Caco-2 (cell line): ENCODE measurements around the gene GAL3ST3. TPM values are rescaled to one million over a fixed set of nuclear protein-coding genes. Genes with fewer than 3 reads are reported as not detected.

Source experiments
- BruUV-seq: library from RNA; stranded (reverse); fragments of 400-500 nt; replicated peaks from 2 replicates; lab custom pipeline; 2021; lab: Mats Ljungman, UMichigan
- CTCF ChIA-PET: fragments of 300-600 bp; sonication (Branson Sonifier 250); formaldehyde crosslinking; loops from one replicate; lab custom pipeline; 2022; ENCODE audit warnings: antibody characterized with exemption; lab: Charles Lee
- POLR2A ChIA-PET: fragments of 300-600 bp; sonication (Branson Sonifier 250); formaldehyde crosslinking; loops from one replicate; lab custom pipeline; 2022; ENCODE audit warnings: antibody characterized with exemption; lab: Charles Lee
- DNase-seq, 2 experiments: peaks; one replicate each; pipeline versions ENCODE4 v3.0.0 to v3.0.0-alpha.2; 2020 to 2022
- H3K27me3 ChIP-seq: replicated peaks from 2 replicates; pipeline ENCODE4 v1.6.0; 2011; ENCODE audit warnings: low read length; ENCODE audit not compliant: control insufficient read depth, insufficient read depth
- H3K36me3 ChIP-seq: 2 replicates; pipeline ENCODE4 v1.5.1; 2011; ENCODE audit warnings: low read length; ENCODE audit not compliant: control insufficient read depth, insufficient read depth
- H3K4me1 ChIP-seq: fragments of 250-450 bp; sonication (Bioruptor Pico); 2 replicates; pipeline ENCODE4 v1.5.1; 2020; ENCODE audit warnings: mild to moderate bottlenecking
- H3K4me3 ChIP-seq: 2 replicates; pipeline ENCODE4 v1.5.1; 2011; ENCODE audit warnings: low read depth, mild to moderate bottlenecking, control low read depth, low read length
- H3K9me3 ChIP-seq: fragments of 250-450 bp; sonication (Bioruptor Pico); 2 replicates; pipeline ENCODE4 v1.5.1; 2020; ENCODE audit warnings: mild to moderate bottlenecking, moderate library complexity
- H3K27ac Mint-ChIP-seq: one replicate; pipeline ENCODE4 v1.8.0; 2022; ENCODE audit warnings: mixed read lengths; ENCODE audit not compliant: unreplicated experiment
- H3K27me3 Mint-ChIP-seq: one replicate; pipeline ENCODE4 v1.8.0; 2022; ENCODE audit warnings: mixed read lengths; ENCODE audit not compliant: insufficient read depth, unreplicated experiment
- H3K36me3 Mint-ChIP-seq: one replicate; pipeline ENCODE4 v1.8.0; 2022; ENCODE audit warnings: mild to moderate bottlenecking, mixed read lengths; ENCODE audit not compliant: insufficient read depth, unreplicated experiment
- H3K4me1 Mint-ChIP-seq: one replicate; pipeline ENCODE4 v1.8.0; 2022; ENCODE audit warnings: low read depth, mixed read lengths; ENCODE audit not compliant: unreplicated experiment
- H3K4me3 Mint-ChIP-seq: one replicate; pipeline ENCODE4 v1.8.0; 2022; ENCODE audit warnings: mild to moderate bottlenecking, moderate library complexity, mixed read lengths; ENCODE audit not compliant: unreplicated experiment
- H3K9me3 Mint-ChIP-seq: one replicate; pipeline ENCODE4 v1.8.0; 2022; ENCODE audit warnings: mixed read lengths; ENCODE audit not compliant: unreplicated experiment
- intact Hi-C: fragments of 100-400 bp; cut with micrococcal nuclease; formaldehyde crosslinking; loops from one replicate; pipeline ENCODE4 v1.10.0; 2022; ENCODE audit not compliant: unreplicated experiment
- total RNA-seq: library from RNA; stranded (reverse); gene quantifications from 2 replicates; pipeline ENCODE4 v1.2.3, GENCODE V29; 2022
- TF ChIP-seq, protein P1 (sequence below), 2 experiments: fragments of 200-600 bp in 1 of 2; IDR thresholded peaks; 1 replicate in 1 of 2; 2 replicates in 1 of 2; pipeline versions ENCODE4 v1.5.1 to v1.8.0; 2011 to 2022; ENCODE audit warnings: antibody characterized with exemption in 1 of 2, control low read depth in 1 of 2, inconsistent platforms in 1 of 2, low read depth in 1 of 2, low read length in 1 of 2, mild to moderate bottlenecking in 1 of 2, moderate library complexity in 1 of 2; ENCODE audit not compliant: insufficient read depth in 1 of 2, severe bottlenecking in 1 of 2, unreplicated experiment in 1 of 2

The GAL3ST3 gene
- total RNA-seq, 1 experiment from 2014 or later = not detected

DNA sequence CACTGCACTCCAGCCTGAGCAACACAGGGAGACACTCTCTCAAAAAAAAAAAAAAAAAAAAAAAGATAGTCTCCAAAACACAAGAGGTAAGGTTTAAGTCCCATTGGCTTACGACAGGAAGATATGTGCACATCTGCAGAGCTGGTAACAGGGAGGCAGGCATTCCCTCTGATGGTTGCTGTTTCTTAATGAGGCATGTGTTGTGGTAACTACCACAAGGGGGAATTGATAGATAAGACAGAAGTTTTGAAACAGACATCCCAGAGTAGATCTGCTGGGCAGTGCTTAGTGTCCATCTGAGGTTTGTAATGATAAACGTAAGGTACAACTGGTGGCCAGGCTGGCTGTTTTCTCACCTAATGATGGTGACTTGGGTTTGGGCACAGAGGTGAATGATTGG is 51.7 kb downstream of the GAL3ST3 start:
- Histone ChIP-seq H3K4me3 (no peak overlapping the region), H3K27me3 (no peaks in the 10 kb centered on the region), H3K4me1 (0 out of 2 replicates have a peak, but pooled peaks cover 3% of the 10 kb centered on the region), H3K9me3 (no peaks in the 10 kb centered on the region), H3K36me3 (peaks cover 8% of the 10 kb centered on the region)
- Mint-ChIP-seq H3K4me1 (no peaks in the 10 kb centered on the region), H3K4me3 (no peak overlapping the region), H3K9me3 (no peaks in the 10 kb centered on the region), H3K27me3 (no peaks in the 10 kb centered on the region), H3K36me3 (peaks cover 73% of the 10 kb centered on the region), H3K27ac (no peak overlapping the region)
- TF ChIP-seq, protein P1, sequence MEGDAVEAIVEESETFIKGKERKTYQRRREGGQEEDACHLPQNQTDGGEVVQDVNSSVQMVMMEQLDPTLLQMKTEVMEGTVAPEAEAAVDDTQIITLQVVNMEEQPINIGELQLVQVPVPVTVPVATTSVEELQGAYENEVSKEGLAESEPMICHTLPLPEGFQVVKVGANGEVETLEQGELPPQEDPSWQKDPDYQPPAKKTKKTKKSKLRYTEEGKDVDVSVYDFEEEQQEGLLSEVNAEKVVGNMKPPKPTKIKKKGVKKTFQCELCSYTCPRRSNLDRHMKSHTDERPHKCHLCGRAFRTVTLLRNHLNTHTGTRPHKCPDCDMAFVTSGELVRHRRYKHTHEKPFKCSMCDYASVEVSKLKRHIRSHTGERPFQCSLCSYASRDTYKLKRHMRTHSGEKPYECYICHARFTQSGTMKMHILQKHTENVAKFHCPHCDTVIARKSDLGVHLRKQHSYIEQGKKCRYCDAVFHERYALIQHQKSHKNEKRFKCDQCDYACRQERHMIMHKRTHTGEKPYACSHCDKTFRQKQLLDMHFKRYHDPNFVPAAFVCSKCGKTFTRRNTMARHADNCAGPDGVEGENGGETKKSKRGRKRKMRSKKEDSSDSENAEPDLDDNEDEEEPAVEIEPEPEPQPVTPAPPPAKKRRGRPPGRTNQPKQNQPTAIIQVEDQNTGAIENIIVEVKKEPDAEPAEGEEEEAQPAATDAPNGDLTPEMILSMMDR (IDR thresholded peaks at IDR 0.05; ENCODE audit: insufficient read depth in 1 of 2, low read depth in 1 of 2, low read length in 1 of 2, severe bottlenecking in 1 of 2, unreplicated experiment in 1 of 2) = no peak
- intact Hi-C loops = no loop called here
- POLR2A ChIA-PET = interaction anchor here (0.6 kb wide), 1 partner anchor 59 kb away, joined by 5 read pairs; no protein-coding TSS in a partner anchor
- no TSS peak for BruUV-seq
- DNase-seq = no peak
- CTCF ChIA-PET = interaction anchor here (0.6 kb wide), 1 partner anchor 109 kb away, joined by 10 read pairs; the partner anchor contains the start of gene FIBP

GRCh38 chr11:65992056-65992455 is 56.9 kb downstream of the GAL3ST3 start:
- POLR2A ChIA-PET = no interaction called here
- CTCF ChIA-PET = no interaction called here
- Mint-ChIP-seq H3K27ac (no peak overlapping the region), H3K9me3 (no peaks in the 10 kb centered on the region), H3K4me3 (no peak overlapping the region), H3K36me3 (peaks cover 48% of the 10 kb centered on the region), H3K4me1 (no peaks in the 10 kb centered on the region), H3K27me3 (no peaks in the 10 kb centered on the region)
- DNase-seq = no peak
- no TSS peak for BruUV-seq
- Histone ChIP-seq H3K36me3 (peaks cover 2% of the 10 kb centered on the region), H3K4me3 (no peak overlapping the region), H3K27me3 (no peaks in the 10 kb centered on the region), H3K9me3 (no peaks in the 10 kb centered on the region), H3K4me1 (no peaks in the 10 kb centered on the region)
- intact Hi-C loops = no loop called here
- TF ChIP-seq, protein P1 (IDR thresholded peaks at IDR 0.05; ENCODE audit: insufficient read depth in 1 of 2, low read depth in 1 of 2, low read length in 1 of 2, severe bottlenecking in 1 of 2, unreplicated experiment in 1 of 2) = no peak

Other genes starting within 250 kb of the GAL3ST3 start
- not detected in 2 replicates for gene SNX32, start 215.2 kb downstream of the GAL3ST3 start, total RNA-seq
- 960 and 1,056 TPM in 2 replicates for gene CFL1, start 191.0 kb downstream of the GAL3ST3 start, total RNA-seq
- 74.1 and 74.6 TPM in 2 replicates for gene MUS81, start 188.7 kb downstream of the GAL3ST3 start, total RNA-seq
- 1.3 and 1.4 TPM in 2 replicates for gene EFEMP2, start 176.4 kb downstream of the GAL3ST3 start, total RNA-seq
- gene CTSW, start 169.3 kb downstream of the GAL3ST3 start, total RNA-seq = not detected in 2 replicates
- 56.8 and 61.5 TPM in 2 replicates for gene FIBP, start 160.7 kb downstream of the GAL3ST3 start, total RNA-seq
- gene CCDC85B, start 158.5 kb downstream of the GAL3ST3 start, total RNA-seq = 13.3 and 14.7 TPM in 2 replicates
- gene FOSL1, start 148.8 kb downstream of the GAL3ST3 start, total RNA-seq = 2.7 and 3.9 TPM in 2 replicates
- gene C11orf68, start 130.1 kb downstream of the GAL3ST3 start, total RNA-seq = 19.7 and 20.1 TPM in 2 replicates
- gene DRAP1, start 129.7 kb downstream of the GAL3ST3 start, total RNA-seq = 91.0 and 93.1 TPM in 2 replicates
- 0.79 TPM in 1 of 2 replicates, not detected in the other for gene TSGA10IP, start 103.7 kb downstream of the GAL3ST3 start, total RNA-seq
- gene SART1, start 87.4 kb downstream of the GAL3ST3 start, total RNA-seq = 78.0 and 84.5 TPM in 2 replicates
- gene EIF1AD, start 47.0 kb downstream of the GAL3ST3 start, total RNA-seq = 51.2 and 55.3 TPM in 2 replicates
- gene BANF1, start 46.7 kb downstream of the GAL3ST3 start, total RNA-seq = 295 and 300 TPM in 2 replicates
- gene CST6, start 37.2 kb downstream of the GAL3ST3 start, total RNA-seq = not detected in 2 replicates
- gene CATSPER1, start 22.7 kb downstream of the GAL3ST3 start, total RNA-seq = not detected in 2 replicates
- 224 and 225 TPM in 2 replicates for gene SF3B2, start 3.2 kb upstream of the GAL3ST3 start, total RNA-seq
- gene PACS1, start 21.1 kb upstream of the GAL3ST3 start, total RNA-seq = 82.2 and 95.2 TPM in 2 replicates
- gene KLC2, start 208.5 kb upstream of the GAL3ST3 start, total RNA-seq = 49.5 and 53.1 TPM in 2 replicates
- gene RAB1B, start 219.5 kb upstream of the GAL3ST3 start, total RNA-seq = 128 and 132 TPM in 2 replicates
- 4.9 and 6.1 TPM in 2 replicates for gene CNIH2, start 229.0 kb upstream of the GAL3ST3 start, total RNA-seq
- 140 and 159 TPM in 2 replicates for gene YIF1A, start 240.0 kb upstream of the GAL3ST3 start, total RNA-seq
- 0.68 and 0.88 TPM in 2 replicates for gene TMEM151A, start 242.7 kb upstream of the GAL3ST3 start, total RNA-seq